ENCODE results near the gene NLRP7. TPM values are rescaled to one million over a fixed set of nuclear protein-coding genes. Genes with fewer than 3 reads are reported as not detected.
"Not testable (repeated sequence)": the region's sequence is repeated elsewhere in the genome, so short reads cannot be mapped to it uniquely, and the experiment has no call there.

Gene NLRP7
- total RNA-seq, 2 donors from 2014 or later: 0.93 to 1.0 TPM

- H3K4me1 ChIP-seq (ENCODE audit: control insufficient read depth, insufficient read depth, low read length): no peaks in the 10 kb centered on the region
- H3K36me3 ChIP-seq (ENCODE audit: control insufficient read depth, insufficient read depth, low read length): peaks cover 9% of the 10 kb centered on the region
- no peak for TF ChIP-seq CTCF (conservative IDR thresholded peaks at IDR 0.05)
- H3K9me3 ChIP-seq (ENCODE audit: control insufficient read depth, low read length): no peaks in the 10 kb centered on the region
- H3K9ac ChIP-seq (ENCODE audit: extremely low read depth, low read length, poor library complexity, severe bottlenecking): no peak overlapping the region
- Mint-ChIP-seq H3K27me3 (ENCODE audit: insufficient read depth) (no peaks in the 10 kb centered on the region), H3K9me3 (peaks cover 15% of the 10 kb centered on the region), H3K36me3 (ENCODE audit: low read depth) (peaks cover 19% of the 10 kb centered on the region), H3K4me1 (peaks cover 14% of the 10 kb centered on the region), H3K4me3 (peak overlapping the region; percentile 6), H3K27ac (peak overlapping the region; percentile 93)
- peak; percentile 57 for DNase-seq
- no peak overlapping the region for H3K4me3 ChIP-seq (ENCODE audit: low read length)
- 81 to 90% methylated on average over 20 to 23 of the region's 23 CpGs for WGBS, 2 experiments (ENCODE audit: insufficient coverage in 1 of 2, insufficient read length in 1 of 2)
- H3K27me3 ChIP-seq (ENCODE audit: control insufficient read depth, insufficient read depth, low read length, poor library complexity, severe bottlenecking): no peaks in the 10 kb centered on the region
- H3K27ac ChIP-seq (ENCODE audit: low read depth, low read length): peak overlapping the region; percentile 88
Measured at GRCh38 chr19:54952591-54953344, 5.4 kb upstream of the NLRP7 start.

GRCh38 chr19:54950580-54950979 is 3.2 kb upstream of the NLRP7 start:
- peaks cover 15% of the 10 kb centered on the region for H3K9me3 Mint-ChIP-seq
- H3K27ac Mint-ChIP-seq: peak overlapping the region; percentile 81

GRCh38 chr19:54949412-54949811 is 2.1 kb upstream of the NLRP7 start:
- Histone ChIP-seq H3K27ac (ENCODE audit: low read depth, low read length) (no peak overlapping the region), H3K9ac (ENCODE audit: extremely low read depth, low read length, poor library complexity, severe bottlenecking) (no peak overlapping the region), H3K4me1 (ENCODE audit: control insufficient read depth, insufficient read depth, low read length) (no peaks in the 10 kb centered on the region), H3K36me3 (ENCODE audit: control insufficient read depth, insufficient read depth, low read length) (peaks cover 17% of the 10 kb centered on the region), H3K9me3 (ENCODE audit: control insufficient read depth, low read length) (no peaks in the 10 kb centered on the region), H3K4me3 (ENCODE audit: low read length) (no peak overlapping the region), H3K27me3 (ENCODE audit: control insufficient read depth, insufficient read depth, low read length, poor library complexity, severe bottlenecking) (no peaks in the 10 kb centered on the region)
- no peak for TF ChIP-seq CTCF (conservative IDR thresholded peaks at IDR 0.05)
- Mint-ChIP-seq H3K9me3 (peaks cover 13% of the 10 kb centered on the region), H3K4me3 (no peak overlapping the region), H3K4me1 (peaks cover 15% of the 10 kb centered on the region), H3K27me3 (ENCODE audit: insufficient read depth) (no peaks in the 10 kb centered on the region), H3K27ac (no peak overlapping the region), H3K36me3 (ENCODE audit: low read depth) (peaks cover 27% of the 10 kb centered on the region)
- 73 to 75% methylated on average over 2 of the region's 2 CpGs for WGBS, 2 experiments (ENCODE audit: insufficient coverage in 1 of 2, insufficient read length in 1 of 2)
- no peak for DNase-seq

More at GRCh38 chr19:54950580-54950979, 3.2 kb upstream of the NLRP7 start:
- H3K4me1 ChIP-seq (ENCODE audit: control insufficient read depth, insufficient read depth, low read length); DNase-seq; H3K9ac ChIP-seq (ENCODE audit: extremely low read depth, low read length, poor library complexity, severe bottlenecking); H3K4me3 Mint-ChIP-seq; H3K27me3 Mint-ChIP-seq (ENCODE audit: insufficient read depth); H3K9me3 ChIP-seq (ENCODE audit: control insufficient read depth, low read length); H3K27ac ChIP-seq (ENCODE audit: low read depth, low read length); H3K27me3 ChIP-seq (ENCODE audit: control insufficient read depth, insufficient read depth, low read length, poor library complexity, severe bottlenecking); H3K4me3 ChIP-seq (ENCODE audit: low read length): not testable (repeated sequence)
- Mint-ChIP-seq H3K36me3 (ENCODE audit: low read depth) (peaks cover 27% of the 10 kb centered on the region), H3K4me1 (peaks cover 14% of the 10 kb centered on the region)
- peaks cover 13% of the 10 kb centered on the region for H3K36me3 ChIP-seq (ENCODE audit: control insufficient read depth, insufficient read depth, low read length)
- WGBS, 2 experiments (ENCODE audit: insufficient coverage in 1 of 2, insufficient read length in 1 of 2): 79 to 85% methylated on average over 5 to 8 of the region's 10 CpGs

DNA sequence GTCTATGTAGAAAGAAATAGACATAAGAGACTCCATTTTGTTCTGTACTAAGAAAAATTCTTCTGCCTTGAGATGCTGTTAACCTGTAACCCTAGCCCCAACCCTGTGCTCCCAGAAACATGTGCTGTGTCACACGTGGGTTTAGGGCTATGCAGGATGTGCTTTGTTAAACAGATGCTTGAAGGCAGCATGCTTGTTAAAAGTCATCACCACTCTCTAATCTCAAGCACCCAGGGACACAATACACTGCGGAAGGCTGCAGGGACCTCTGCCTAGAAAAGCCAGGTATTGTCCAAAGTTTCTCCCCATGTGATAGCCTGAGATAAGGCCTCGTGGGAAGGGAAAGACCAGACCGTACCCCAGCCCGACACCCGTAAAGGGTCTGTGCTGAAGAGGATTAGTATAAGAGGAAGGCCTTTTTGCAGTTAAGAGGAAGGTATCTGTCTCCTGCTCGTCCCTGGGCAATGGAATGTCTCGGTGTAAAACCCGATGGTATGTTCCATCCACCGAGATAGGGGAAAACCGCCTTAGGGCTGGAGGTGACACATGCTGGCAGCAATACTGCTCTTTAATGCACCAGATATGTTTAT is 3.5 kb downstream of the NLRP7 start:
- H3K9me3 ChIP-seq (ENCODE audit: control insufficient read depth, low read length); H3K4me1 ChIP-seq (ENCODE audit: control insufficient read depth, insufficient read depth, low read length); H3K9me3 Mint-ChIP-seq; H3K4me3 ChIP-seq (ENCODE audit: low read length); H3K9ac ChIP-seq (ENCODE audit: extremely low read depth, low read length, poor library complexity, severe bottlenecking); H3K27me3 Mint-ChIP-seq (ENCODE audit: insufficient read depth); H3K27me3 ChIP-seq (ENCODE audit: control insufficient read depth, insufficient read depth, low read length, poor library complexity, severe bottlenecking); H3K4me3 Mint-ChIP-seq; H3K27ac ChIP-seq (ENCODE audit: low read depth, low read length): not testable (repeated sequence)
- Mint-ChIP-seq H3K4me1 (peaks cover 11% of the 10 kb centered on the region), H3K36me3 (ENCODE audit: low read depth) (peaks cover 44% of the 10 kb centered on the region), H3K27ac (peak overlapping the region; percentile 87)
- peak; percentile 66 for DNase-seq
- WGBS, 2 experiments (ENCODE audit: insufficient coverage in 1 of 2, insufficient read length in 1 of 2): 74 to 78% methylated on average over 10 to 11 of the region's 11 CpGs
- H3K36me3 ChIP-seq (ENCODE audit: control insufficient read depth, insufficient read depth, low read length): peaks cover 44% of the 10 kb centered on the region

DNA sequence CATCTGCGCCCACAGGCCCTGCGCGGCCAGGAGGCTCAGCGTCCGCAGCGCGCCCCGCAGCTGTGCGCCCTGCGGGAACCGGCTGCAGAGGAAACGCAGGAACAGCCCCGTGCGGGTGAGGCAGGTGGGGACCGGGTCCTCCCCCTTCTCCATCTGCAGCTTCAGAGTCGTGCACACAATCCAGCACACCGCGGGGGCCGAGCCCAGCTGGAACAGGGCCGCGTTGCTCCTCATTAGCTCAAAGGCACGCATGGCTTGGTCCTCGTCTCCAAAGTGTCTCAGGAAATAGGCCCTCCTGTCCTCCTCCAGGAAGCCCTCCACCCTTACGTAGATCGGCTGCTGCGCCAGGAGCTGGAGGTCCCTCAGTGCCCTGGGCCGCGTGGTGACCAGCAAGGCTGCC is 7.8 kb downstream of the NLRP7 start:
- H3K27me3 ChIP-seq (ENCODE audit: control insufficient read depth, insufficient read depth, low read length, poor library complexity, severe bottlenecking); DNase-seq; H3K4me1 ChIP-seq (ENCODE audit: control insufficient read depth, insufficient read depth, low read length); H3K9me3 ChIP-seq (ENCODE audit: control insufficient read depth, low read length); H3K9ac ChIP-seq (ENCODE audit: extremely low read depth, low read length, poor library complexity, severe bottlenecking); H3K27ac ChIP-seq (ENCODE audit: low read depth, low read length); H3K4me3 Mint-ChIP-seq; H3K27ac Mint-ChIP-seq; H3K27me3 Mint-ChIP-seq (ENCODE audit: insufficient read depth); H3K4me3 ChIP-seq (ENCODE audit: low read length); H3K9me3 Mint-ChIP-seq: not testable (repeated sequence)
- peaks cover 66% of the 10 kb centered on the region for H3K36me3 ChIP-seq (ENCODE audit: control insufficient read depth, insufficient read depth, low read length)
- Mint-ChIP-seq H3K36me3 (ENCODE audit: low read depth) (peaks cover 61% of the 10 kb centered on the region), H3K4me1 (peaks cover 11% of the 10 kb centered on the region)
- WGBS, 2 experiments (ENCODE audit: insufficient coverage in 1 of 2, insufficient read length in 1 of 2): 88 to 91% methylated on average over 4 to 8 of the region's 28 CpGs

Measured in endodermal cell (in vitro differentiated cells).